Measurements from ENCODE around the gene OAT.

DNA sequence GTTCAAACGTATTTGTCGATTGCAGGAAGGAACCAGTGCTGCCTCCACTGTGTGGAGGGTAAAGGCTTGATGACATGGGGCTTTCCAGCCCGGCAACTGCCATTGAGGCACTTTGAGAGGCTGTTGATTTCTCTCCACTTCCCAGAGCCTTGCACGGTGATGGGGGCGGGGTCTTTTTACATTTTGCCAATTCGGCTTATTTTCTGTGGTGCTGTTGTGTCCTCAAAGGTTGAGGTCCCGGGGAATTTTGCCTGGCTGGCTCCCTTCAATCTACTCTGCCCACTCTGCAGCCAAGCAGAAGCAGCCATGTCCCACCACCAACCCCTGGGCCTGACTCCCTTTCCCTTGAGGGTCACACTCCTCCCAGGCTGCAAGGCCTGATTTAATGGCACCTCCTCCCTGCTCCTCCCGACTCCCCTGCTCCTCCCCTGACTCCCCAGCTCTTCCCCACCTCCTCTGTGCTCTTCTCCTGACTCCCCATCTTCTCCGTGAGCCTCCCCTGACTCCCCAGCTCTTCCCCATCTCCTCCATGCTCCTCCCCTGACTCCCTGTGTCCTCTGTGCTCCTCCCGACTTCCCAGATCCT, 39.0 kb downstream of the OAT start:
- TF ChIP-seq, protein P1, sequence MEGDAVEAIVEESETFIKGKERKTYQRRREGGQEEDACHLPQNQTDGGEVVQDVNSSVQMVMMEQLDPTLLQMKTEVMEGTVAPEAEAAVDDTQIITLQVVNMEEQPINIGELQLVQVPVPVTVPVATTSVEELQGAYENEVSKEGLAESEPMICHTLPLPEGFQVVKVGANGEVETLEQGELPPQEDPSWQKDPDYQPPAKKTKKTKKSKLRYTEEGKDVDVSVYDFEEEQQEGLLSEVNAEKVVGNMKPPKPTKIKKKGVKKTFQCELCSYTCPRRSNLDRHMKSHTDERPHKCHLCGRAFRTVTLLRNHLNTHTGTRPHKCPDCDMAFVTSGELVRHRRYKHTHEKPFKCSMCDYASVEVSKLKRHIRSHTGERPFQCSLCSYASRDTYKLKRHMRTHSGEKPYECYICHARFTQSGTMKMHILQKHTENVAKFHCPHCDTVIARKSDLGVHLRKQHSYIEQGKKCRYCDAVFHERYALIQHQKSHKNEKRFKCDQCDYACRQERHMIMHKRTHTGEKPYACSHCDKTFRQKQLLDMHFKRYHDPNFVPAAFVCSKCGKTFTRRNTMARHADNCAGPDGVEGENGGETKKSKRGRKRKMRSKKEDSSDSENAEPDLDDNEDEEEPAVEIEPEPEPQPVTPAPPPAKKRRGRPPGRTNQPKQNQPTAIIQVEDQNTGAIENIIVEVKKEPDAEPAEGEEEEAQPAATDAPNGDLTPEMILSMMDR (IDR thresholded peaks at IDR 0.05; ENCODE audit: low read length): no peak
- TF ChIP-seq EZH2 (optimal IDR thresholded peaks at IDR 0.05; ENCODE audit: low read depth, low read length): no peak
- no peak for TF ChIP-seq EZH2phosphoT487 (IDR thresholded peaks at IDR 0.05; ENCODE audit: low read length)

Data from MM.1S (cell line).